LNCAP (cell line): Measurements from ENCODE around the gene CSTF1.

ENCODE experiments used
- TF ChIP-seq, protein P1 (sequence below): fragments of 450-650 bp; IDR thresholded peaks from 2 replicates; pipeline ENCODE4 v1.5.1; 2017; ENCODE audit warnings: mild to moderate bottlenecking

CSTF1 gene

DNA sequence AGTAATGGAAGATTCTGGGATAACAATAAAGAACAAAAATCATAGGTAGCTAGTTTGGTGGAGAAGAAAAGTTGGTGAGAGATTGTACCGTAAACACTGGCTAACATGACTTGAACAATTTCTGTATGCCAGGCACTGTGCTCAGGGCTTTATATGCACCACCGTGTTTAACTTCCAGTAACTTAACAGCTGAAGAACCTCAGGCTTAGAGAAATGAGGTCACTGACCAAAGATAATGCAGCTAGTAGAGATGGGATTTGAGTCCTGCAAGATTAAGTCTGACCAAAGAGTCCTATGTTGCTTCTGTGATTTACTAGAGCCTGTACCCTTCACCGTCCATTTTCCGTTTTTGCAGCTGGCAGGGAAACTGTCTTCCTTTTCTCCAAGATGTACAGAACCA lies 2.7 kb downstream of the CSTF1 start:
- TF ChIP-seq, protein P1, sequence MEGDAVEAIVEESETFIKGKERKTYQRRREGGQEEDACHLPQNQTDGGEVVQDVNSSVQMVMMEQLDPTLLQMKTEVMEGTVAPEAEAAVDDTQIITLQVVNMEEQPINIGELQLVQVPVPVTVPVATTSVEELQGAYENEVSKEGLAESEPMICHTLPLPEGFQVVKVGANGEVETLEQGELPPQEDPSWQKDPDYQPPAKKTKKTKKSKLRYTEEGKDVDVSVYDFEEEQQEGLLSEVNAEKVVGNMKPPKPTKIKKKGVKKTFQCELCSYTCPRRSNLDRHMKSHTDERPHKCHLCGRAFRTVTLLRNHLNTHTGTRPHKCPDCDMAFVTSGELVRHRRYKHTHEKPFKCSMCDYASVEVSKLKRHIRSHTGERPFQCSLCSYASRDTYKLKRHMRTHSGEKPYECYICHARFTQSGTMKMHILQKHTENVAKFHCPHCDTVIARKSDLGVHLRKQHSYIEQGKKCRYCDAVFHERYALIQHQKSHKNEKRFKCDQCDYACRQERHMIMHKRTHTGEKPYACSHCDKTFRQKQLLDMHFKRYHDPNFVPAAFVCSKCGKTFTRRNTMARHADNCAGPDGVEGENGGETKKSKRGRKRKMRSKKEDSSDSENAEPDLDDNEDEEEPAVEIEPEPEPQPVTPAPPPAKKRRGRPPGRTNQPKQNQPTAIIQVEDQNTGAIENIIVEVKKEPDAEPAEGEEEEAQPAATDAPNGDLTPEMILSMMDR: no peak

DNA sequence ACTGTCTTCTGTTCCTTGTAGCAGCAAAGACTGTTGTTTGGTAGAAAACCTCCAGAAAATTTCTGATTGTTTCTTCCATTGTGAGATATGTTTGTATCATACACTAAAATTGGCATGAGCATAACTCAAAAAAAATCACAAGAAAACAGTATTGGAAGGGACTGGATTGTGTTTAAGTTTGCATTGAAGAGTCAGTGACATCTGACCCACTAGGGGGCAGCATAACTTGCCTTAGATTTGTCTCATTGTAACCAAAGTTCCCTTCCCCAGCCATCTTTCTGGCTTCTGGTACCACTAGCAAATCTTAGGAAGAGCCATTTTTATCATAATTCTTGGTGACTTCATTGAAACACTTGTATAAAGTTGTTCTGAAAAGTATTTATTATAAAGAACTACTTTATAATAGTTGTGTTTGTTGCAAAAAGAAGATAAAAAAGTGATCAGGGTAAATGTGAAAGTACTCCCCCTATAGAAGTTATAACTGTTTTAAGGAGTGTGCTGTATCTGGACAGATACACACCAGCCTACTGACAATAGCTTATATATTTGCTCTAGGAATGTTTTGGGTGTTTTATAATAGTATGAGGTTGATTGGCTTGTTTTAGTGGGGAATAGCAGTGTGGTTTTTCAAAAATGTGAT lies 7.7 kb downstream of the CSTF1 start:
- TF ChIP-seq, protein P1: peak; percentile 85

DNA sequence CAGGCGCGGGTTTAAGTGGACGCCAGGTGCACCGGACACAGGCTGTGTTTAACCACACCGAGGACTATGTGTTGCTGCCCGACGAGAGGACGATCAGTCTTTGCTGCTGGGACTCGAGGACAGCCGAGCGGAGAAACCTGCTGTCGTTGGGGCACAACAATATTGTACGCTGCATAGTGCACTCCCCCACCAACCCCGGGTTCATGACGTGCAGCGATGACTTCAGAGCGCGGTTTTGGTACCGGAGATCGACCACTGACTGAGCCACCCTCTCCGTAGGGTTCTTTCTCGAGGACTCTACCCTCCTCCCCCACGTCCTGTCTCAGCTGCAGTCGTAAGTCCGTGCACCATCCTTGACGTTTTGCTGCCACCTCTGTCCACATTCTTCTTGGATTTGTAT lies 11.0 kb downstream of the CSTF1 start:
- TF ChIP-seq, protein P1: no peak

DNA sequence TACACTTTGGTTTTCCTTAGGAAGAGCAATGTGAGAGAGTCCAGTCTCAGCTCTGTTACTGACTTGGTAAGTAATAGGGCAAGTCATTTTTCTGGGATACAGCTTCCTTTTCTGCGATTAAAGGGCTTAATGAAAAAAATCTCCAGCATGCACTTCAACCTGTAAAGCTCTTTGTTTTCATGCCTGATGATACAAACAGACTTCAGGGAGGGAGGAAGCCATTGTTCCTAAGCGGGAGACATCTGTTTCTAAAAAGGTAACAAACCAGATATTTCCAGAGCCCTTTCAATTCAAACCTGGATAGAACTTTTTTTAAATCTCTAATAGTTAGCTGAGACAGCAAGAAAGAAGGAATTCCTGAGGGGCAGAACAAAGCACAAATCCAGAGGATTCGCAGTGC lies 14.5 kb downstream of the CSTF1 start:
- TF ChIP-seq, protein P1: no peak

DNA sequence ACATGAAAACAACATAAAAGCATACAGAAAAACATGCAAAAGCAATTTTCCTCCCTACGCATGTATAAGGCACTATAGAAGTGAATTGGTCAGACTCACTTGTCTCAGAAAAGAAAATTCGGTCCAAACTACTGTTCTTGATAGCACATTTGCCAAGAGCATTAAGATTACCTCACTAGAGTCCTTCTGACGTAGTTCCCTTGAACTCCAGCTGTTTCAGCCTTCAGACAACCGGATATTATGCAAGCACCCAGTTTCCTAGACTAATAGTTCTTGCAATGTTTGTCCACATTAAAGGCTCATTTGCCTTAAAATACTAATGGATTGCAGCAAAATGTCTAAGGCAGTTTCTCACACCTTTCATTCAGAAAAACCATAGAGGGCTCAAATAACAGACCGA lies 17.1 kb downstream of the CSTF1 start:
- TF ChIP-seq, protein P1: no peak

DNA sequence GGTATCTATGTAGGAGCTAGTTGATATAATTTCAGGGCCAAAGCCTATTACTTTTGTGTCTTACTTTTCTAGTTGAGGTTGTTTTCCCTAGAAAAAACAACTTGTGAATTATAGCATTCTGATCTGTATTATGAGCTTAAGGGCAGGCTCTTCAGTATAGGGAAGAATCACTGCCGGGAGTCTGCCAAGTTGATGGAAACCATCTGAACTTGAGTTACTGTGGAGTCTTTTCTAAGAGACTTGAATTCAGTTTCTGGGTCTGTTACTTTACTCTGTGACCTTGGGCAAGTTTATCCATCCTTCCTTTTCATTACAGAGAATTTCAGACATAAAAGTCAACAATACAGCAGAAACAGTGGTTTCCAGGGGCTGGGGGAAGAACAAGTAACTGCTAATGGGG lies 17.5 kb downstream of the CSTF1 start:
- TF ChIP-seq, protein P1: no peak

DNA sequence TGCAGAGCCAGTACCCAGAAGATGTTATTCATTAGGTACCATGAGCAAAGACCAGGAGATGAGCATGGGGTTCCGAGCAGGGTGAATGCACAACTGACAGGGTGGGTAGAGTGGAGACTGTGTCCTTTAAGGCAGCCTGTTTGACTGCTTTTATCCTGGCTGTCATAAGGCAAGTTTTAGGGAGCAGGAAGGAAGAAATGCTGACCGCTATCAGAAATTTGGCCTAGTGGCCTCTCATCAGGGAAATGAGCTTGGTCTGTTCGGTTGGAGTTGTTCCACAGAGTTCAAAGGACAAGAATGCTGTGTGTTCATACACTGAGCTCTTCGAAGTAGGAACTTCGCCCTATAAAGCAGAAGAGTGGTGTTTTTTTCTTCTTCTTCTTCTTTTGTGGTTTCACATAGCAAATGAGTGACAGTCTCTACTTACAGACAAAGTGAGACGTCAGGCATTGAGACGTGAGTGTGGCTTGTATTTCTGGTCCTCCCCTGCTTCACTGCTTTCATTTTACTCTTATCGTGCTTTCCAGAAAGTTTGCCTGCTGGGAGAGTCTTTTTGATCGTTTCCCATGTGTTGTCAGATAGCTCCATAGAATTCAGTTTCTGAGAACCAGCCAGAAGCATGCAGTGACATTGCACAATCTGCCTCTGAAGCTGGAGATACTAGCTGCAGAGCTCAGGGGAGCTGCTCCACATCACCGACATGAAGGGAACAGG lies 19.5 kb downstream of the CSTF1 start, which contains the start of gene CASS4:
Gene CASS4, plus strand, starts transcription at position 502 of the 714 bp plus-strand sequence. Its CDS starts 199 bp downstream, at position 701.
- TF ChIP-seq, protein P1: no peak
